K562 (cell line): ENCODE data around the gene ARL8A. TPM values are rescaled to one million over a fixed set of nuclear protein-coding genes. Genes with fewer than 3 reads are reported as not detected.
A peak's percentile ranks its signal among the peaks of the same experiment; 100 is the strongest.

Experiments
- FOXM1 ChIP-seq, 2 experiments: fragments of 450-650 bp in 1 of 2; sonication (generic) in 1 of 2; formaldehyde crosslinking in 1 of 2; IDR thresholded peaks; 2 replicates each; pipeline versions ENCODE4 v1.6.1 to v1.9.0; 2017 to 2022; ENCODE audit warnings: low read depth in 2 of 2, mild to moderate bottlenecking in 2 of 2, missing genetic modification reagents in 1 of 2, moderate library complexity in 1 of 2
- NUFIP1 ChIP-seq: fragments of 450-650 bp; IDR thresholded peaks from 2 replicates; pipeline ENCODE4 v1.6.1; 2018; ENCODE audit not compliant: partially characterized antibody
- PKNOX1 ChIP-seq: fragments of 450-650 bp; IDR thresholded peaks from 2 replicates; pipeline ENCODE4 v1.6.1; 2016
- RERE ChIP-seq: sonication (generic); formaldehyde crosslinking; IDR thresholded peaks from 2 replicates; pipeline ENCODE4 v1.8.0; 2023; ENCODE audit warnings: missing genetic modification reagents, mild to moderate bottlenecking, borderline replicate concordance
- SMARCB1 ChIP-seq: IDR thresholded peaks from 2 replicates; pipeline ENCODE4 v1.6.1; 2011; ENCODE audit warnings: improper control_type of control experiment, low read depth; ENCODE audit not compliant: insufficient read length
- TRIM24 ChIP-seq, 2 experiments: fragments of 450-650 bp; IDR thresholded peaks; 2 replicates each; pipeline ENCODE4 v1.6.1; 2016
- ZFP36 ChIP-seq: fragments of 150-350 bp; IDR thresholded peaks from 2 replicates; pipeline ENCODE4 v1.6.1; 2018; ENCODE audit warnings: low read length, low read depth; ENCODE audit not compliant: partially characterized antibody
- ZNF239 ChIP-seq: fragments of 250-450 bp; sonication (Bioruptor Pico); IDR thresholded peaks from 2 replicates; pipeline ENCODE4 v1.4.0; 2020; ENCODE audit warnings: mild to moderate bottlenecking
- ZNF408 ChIP-seq: fragments of 250-450 bp; sonication (Bioruptor Pico); IDR thresholded peaks from 2 replicates; pipeline ENCODE4 v1.4.0; 2020; ENCODE audit warnings: low read depth, mild to moderate bottlenecking, moderate library complexity
- ZNF41 ChIP-seq: fragments of 250-450 bp; sonication (Bioruptor Pico); conservative IDR thresholded peaks from 2 replicates; pipeline ENCODE4 v1.4.0; 2020; ENCODE audit warnings: mild to moderate bottlenecking
- ZNF778 ChIP-seq: fragments of 450-650 bp; formaldehyde crosslinking; IDR thresholded peaks from 2 replicates; pipeline ENCODE4 v1.4.0; 2020; ENCODE audit warnings: mild to moderate bottlenecking, moderate library complexity
- polyA plus RNA-seq, 8 experiments: library from polyadenylated mRNA; depleted of rRNA in 4 of 8; stranded (reverse) in 5 of 8; unstranded in 3 of 8; fragments of >200 nt; fragmentation: Nextera tagmentation in 2 of 8; fragmentation: Illumina TruSeq in 1 of 8; extraction: Ambion mirVana in 2 of 8; extraction: Trizol in 1 of 8; gene quantifications; 2 replicates each; pipeline versions ENCODE4 v1.2.1 to v1.2.3, GENCODE V29; 2011 to 2014; ENCODE audit warnings: inconsistent platforms in 1 of 8, missing spikeins in 1 of 8
- total RNA-seq, 7 experiments: library from RNA; depleted of rRNA in 6 of 7; stranded (reverse); fragments of >200 nt in 6 of 7; fragmentation: Illumina TruSeq in 2 of 7; extraction: Trizol in 2 of 7; gene quantifications; 2 replicates each; pipeline versions ENCODE4 v1.2.1 to v1.2.3, GENCODE V29; 2011 to 2021; ENCODE audit warnings: low replicate concordance in 1 of 7
- TF ChIP-seq, protein P1 (sequence below): sonication (generic); formaldehyde crosslinking; IDR thresholded peaks from 2 replicates; pipeline ENCODE4 v1.8.1; 2023; ENCODE audit warnings: mild to moderate bottlenecking, missing genetic modification reagents, moderate library complexity
- TF ChIP-seq, protein P2 (sequence below): fragments of 250-450 bp; sonication (Bioruptor Pico); IDR thresholded peaks from 2 replicates; pipeline ENCODE4 v1.5.0; 2021

ARL8A gene
- total and polyA plus RNA-seq, 9 of the 15 experiments (the other 6 are each of a cell fraction or from before 2014, with no cell fraction given), result 0.17 to 27.3 (median 15.6) TPM

- TF ChIP-seq ZNF778 (CRISPR knock-in tag) (no peak), ZNF408 (CRISPR knock-in tag) (no peak), PKNOX1 (no peak), FOXM1 (IDR thresholded peaks at IDR 0.05; ENCODE audit: low read depth) (no peak), FOXM1 (CRISPR knock-in tag; IDR thresholded peaks at IDR 0.05; ENCODE audit: low read depth) (no peak), NUFIP1 (no peak), ZFP36 (no peak), RERE (CRISPR knock-in tag) (peak; percentile 97), ZNF239 (CRISPR knock-in tag) (no peak; the same call in 1 of the 2 replicates), TRIM24 (IDR thresholded peaks at IDR 0.05) (no peak), ZNF41 (CRISPR knock-in tag) (no peak), SMARCB1 (no peak)
- TF ChIP-seq, protein P1, sequence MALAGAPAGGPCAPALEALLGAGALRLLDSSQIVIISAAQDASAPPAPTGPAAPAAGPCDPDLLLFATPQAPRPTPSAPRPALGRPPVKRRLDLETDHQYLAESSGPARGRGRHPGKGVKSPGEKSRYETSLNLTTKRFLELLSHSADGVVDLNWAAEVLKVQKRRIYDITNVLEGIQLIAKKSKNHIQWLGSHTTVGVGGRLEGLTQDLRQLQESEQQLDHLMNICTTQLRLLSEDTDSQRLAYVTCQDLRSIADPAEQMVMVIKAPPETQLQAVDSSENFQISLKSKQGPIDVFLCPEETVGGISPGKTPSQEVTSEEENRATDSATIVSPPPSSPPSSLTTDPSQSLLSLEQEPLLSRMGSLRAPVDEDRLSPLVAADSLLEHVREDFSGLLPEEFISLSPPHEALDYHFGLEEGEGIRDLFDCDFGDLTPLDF (CRISPR knock-in tag), result 0 out of 2 replicates have a peak, but pooled peaks have one; percentile 14
- TF ChIP-seq, protein P2, sequence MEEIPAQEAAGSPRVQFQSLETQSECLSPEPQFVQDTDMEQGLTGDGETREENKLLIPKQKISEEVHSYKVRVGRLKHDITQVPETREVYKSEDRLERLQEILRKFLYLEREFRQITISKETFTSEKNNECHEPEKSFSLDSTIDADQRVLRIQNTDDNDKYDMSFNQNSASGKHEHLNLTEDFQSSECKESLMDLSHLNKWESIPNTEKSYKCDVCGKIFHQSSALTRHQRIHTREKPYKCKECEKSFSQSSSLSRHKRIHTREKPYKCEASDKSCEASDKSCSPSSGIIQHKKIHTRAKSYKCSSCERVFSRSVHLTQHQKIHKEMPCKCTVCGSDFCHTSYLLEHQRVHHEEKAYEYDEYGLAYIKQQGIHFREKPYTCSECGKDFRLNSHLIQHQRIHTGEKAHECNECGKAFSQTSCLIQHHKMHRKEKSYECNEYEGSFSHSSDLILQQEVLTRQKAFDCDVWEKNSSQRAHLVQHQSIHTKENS (CRISPR knock-in tag), result no peak
Observed at GRCh38 chr1:202158810-202159533, 14.4 kb upstream of the ARL8A start (continued).
